Natural killer cell (primary cell): Measurements from ENCODE around the gene PPID. TPM values are rescaled to one million over a fixed set of nuclear protein-coding genes. Genes with fewer than 3 reads are reported as not detected.

Experiments
- ATAC-seq, 3 donors: fragments of 150-1000 bp in 2 of 3; fragments of 200-7000 bp in 1 of 3; cut with Tn5 transposase; 1 replicate in 1 of 3; 2 replicates in 2 of 3; pipeline ENCODE4 v1.10.0; 2021; ENCODE audit warnings: mild to moderate bottlenecking in 2 of 3, moderate library complexity in 2 of 3
- DNase-seq, 2 donors: peaks; one replicate each; pipeline versions ENCODE4 v3.0.0 to v3.0.0-alpha.2; 2013 to 2021; ENCODE audit warnings: mixed read lengths in 1 of 2
- H3K27ac ChIP-seq: one replicate; pipeline ENCODE4 v1.5.1; 2013; ENCODE audit warnings: mild to moderate bottlenecking, low read length
- H3K27me3 ChIP-seq: one replicate; pipeline ENCODE4 v1.6.1; 2013; ENCODE audit warnings: low read length; ENCODE audit not compliant: control insufficient read depth, insufficient read depth
- H3K36me3 ChIP-seq: one replicate; pipeline ENCODE4 v1.6.1; 2013; ENCODE audit warnings: low read length; ENCODE audit not compliant: control insufficient read depth, insufficient read depth
- H3K4me1 ChIP-seq: one replicate; pipeline ENCODE4 v1.6.1; 2013; ENCODE audit warnings: low read length; ENCODE audit not compliant: control insufficient read depth, insufficient read depth
- H3K4me3 ChIP-seq: one replicate; pipeline ENCODE4 v1.5.1; 2013; ENCODE audit warnings: low read length
- H3K9me3 ChIP-seq: one replicate; pipeline ENCODE4 v1.6.1; 2013; ENCODE audit warnings: low read length; ENCODE audit not compliant: control insufficient read depth, insufficient read depth
- H3K27ac Mint-ChIP-seq, 2 donors: one replicate each; pipeline ENCODE4 v1.8.0; 2022; ENCODE audit warnings: mild to moderate bottlenecking in 2 of 2, mixed read lengths in 2 of 2, moderate library complexity in 1 of 2
- H3K27me3 Mint-ChIP-seq, 2 donors: one replicate each; pipeline ENCODE4 v1.8.0; 2022; ENCODE audit warnings: low read depth in 2 of 2, mixed read lengths in 2 of 2
- H3K36me3 Mint-ChIP-seq: one replicate; pipeline ENCODE4 v1.8.0; 2022; ENCODE audit warnings: mixed read lengths
- H3K4me1 Mint-ChIP-seq, 2 donors: one replicate each; pipeline ENCODE4 v1.8.0; 2022; ENCODE audit warnings: mixed read lengths in 2 of 2
- H3K4me3 Mint-ChIP-seq: one replicate; pipeline ENCODE4 v1.8.0; 2022; ENCODE audit warnings: mild to moderate bottlenecking, moderate library complexity, mixed read lengths
- H3K9me3 Mint-ChIP-seq, 2 donors: one replicate each; pipeline ENCODE4 v1.8.0; 2022; ENCODE audit warnings: mixed read lengths in 2 of 2
- CTCF ChIP-seq: fragments of 200-600 bp; IDR thresholded peaks from one replicate; pipeline ENCODE4 v1.8.0; 2022; ENCODE audit warnings: antibody characterized with exemption
- WGBS: methylation state at CpG from one replicate; pipeline ENCODE4 v1.1.7; 2013; ENCODE audit warnings: missing lambda C conversion rate; ENCODE audit not compliant: insufficient coverage; 5-methylcytosine and 5-hydroxymethylcytosine counted together
- intact Hi-C: fragments of 100-400 bp; cut with micrococcal nuclease; formaldehyde crosslinking; loops from one replicate; pipeline ENCODE4 v1.14.2; 2022
- total RNA-seq, 4 donors: library from RNA; stranded (reverse); fragments of 120-200 nt in 1 of 4; gene quantifications; one replicate each; pipeline versions ENCODE4 v1.2.3 to v1.2.4, GENCODE V29; 2013 to 2022

The PPID gene
- total RNA-seq, 3 donors from 2014 or later (not counting 1 experiment from before 2014, with no cell fraction given), result 21.5 to 30.7 (median 21.8) TPM

GRCh38 chr4:158676076-158676475 is 47.1 kb downstream of the PPID start:
- H3K4me1 Mint-ChIP-seq, result peaks cover 16 to 19% of the 10 kb centered on the region in 2 donors
- H3K4me3 Mint-ChIP-seq, result no peak overlapping the region
- Histone ChIP-seq H3K4me3 (no peak overlapping the region), H3K27ac (no peak overlapping the region), H3K36me3 (no peaks in the 10 kb centered on the region), H3K4me1 (peaks cover 11% of the 10 kb centered on the region), H3K9me3 (no peaks in the 10 kb centered on the region), H3K27me3 (no peaks in the 10 kb centered on the region)
- no peak overlapping the region for H3K27ac Mint-ChIP-seq
- H3K36me3 Mint-ChIP-seq, result no peaks in the 10 kb centered on the region
- H3K9me3 Mint-ChIP-seq, result no peaks in the 10 kb centered on the region
- 95% methylated on average over 5 of the region's 5 CpGs for WGBS
- TF ChIP-seq CTCF, result no peak
- no peaks in the 10 kb centered on the region for H3K27me3 Mint-ChIP-seq
- DNase-seq (no peak), ATAC-seq (no peak)
- intact Hi-C loops, result no loop called here

DNA sequence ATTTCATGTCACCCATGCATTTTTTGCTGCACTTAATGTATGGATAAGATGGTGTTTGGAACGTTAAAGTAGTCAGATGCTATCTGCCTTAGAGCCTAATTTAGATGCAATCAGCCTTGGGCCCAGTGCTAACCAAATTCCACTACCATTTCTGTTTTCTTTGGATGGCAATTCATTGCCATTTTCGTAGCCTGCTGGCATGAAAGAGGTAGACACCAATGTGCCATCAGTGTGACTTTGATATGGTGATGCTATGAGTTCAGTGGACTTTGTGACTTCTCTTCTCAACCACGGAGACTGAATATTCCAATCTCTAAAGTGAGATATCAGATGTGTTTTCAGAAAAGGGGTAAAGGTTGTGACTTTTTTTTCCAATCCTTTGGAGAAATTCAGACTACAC is 49.6 kb downstream of the PPID start:
- Histone ChIP-seq H3K27me3 (no peaks in the 10 kb centered on the region), H3K4me1 (peaks cover 16% of the 10 kb centered on the region), H3K9me3 (no peaks in the 10 kb centered on the region), H3K27ac (no peak overlapping the region), H3K4me3 (no peak overlapping the region), H3K36me3 (no peaks in the 10 kb centered on the region)
- WGBS, result 75% methylated on average over 2 of the region's 3 CpGs
- no peak for ATAC-seq
- Mint-ChIP-seq H3K4me3 (peak overlapping the region; percentile 21), H3K27me3 (no peaks in the 10 kb centered on the region), H3K36me3 (no peaks in the 10 kb centered on the region), H3K27ac (no peak overlapping the region), H3K4me1 (peaks cover 19 to 25% of the 10 kb centered on the region in 2 donors), H3K9me3 (no peaks in the 10 kb centered on the region)
- intact Hi-C loops, result loop anchor here (2.0 to 5.0 kb wide), 2 partner anchors 49 to 139 kb away; partner anchors contain the start of gene PPID
- no peak for TF ChIP-seq CTCF
- DNase-seq, result no peak

- Mint-ChIP-seq H3K9me3 (no peaks in the 10 kb centered on the region), H3K4me1 (peaks cover 19 to 25% of the 10 kb centered on the region in 2 donors), H3K4me3 (peak within 1 kb of the TSS; percentile 97), H3K27ac (peak within 1 kb of the TSS; percentile 93 to 99), H3K36me3 (no peaks in the 10 kb centered on the region), H3K27me3 (no peaks in the 10 kb centered on the region)
- DNase-seq (peak; percentile 95 to 100), ATAC-seq (peak; percentile 81 to 91 (median 84))
- intact Hi-C loops, result loop anchor here (1.0 to 5.0 kb wide), 4 partner anchors 51 to 429 kb away; partner anchors contain the start of genes FNIP2 and PPID
- no peaks in the 10 kb centered on the region for H3K36me3 ChIP-seq
- peaks cover 16% of the 10 kb centered on the region for H3K4me1 ChIP-seq
- peak; percentile 50 for TF ChIP-seq CTCF
- H3K9me3 ChIP-seq, result no peaks in the 10 kb centered on the region
- peak within 1 kb of the TSS; percentile 98 for H3K27ac ChIP-seq
- H3K27me3 ChIP-seq, result no peaks in the 10 kb centered on the region
- under 1% methylated on average over 60 of the region's 60 CpGs for WGBS
- peak within 1 kb of the TSS; percentile 69 for H3K4me3 ChIP-seq
Observed at GRCh38 chr4:158671915-158672806, 51.0 kb downstream of the PPID start, which contains the start of gene ETFDH. TSS of gene ETFDH (plus strand) at chr4:158672296. CDS start at chr4:158672457, 161 bp downstream.
